Right lobe of liver (tissue), 6 donors: Measurements from ENCODE around the gene MAP2K2. TPM values are rescaled to one million over a fixed set of nuclear protein-coding genes. Genes with fewer than 3 reads are reported as not detected.
"Not testable (repeated sequence)": the region's sequence is repeated elsewhere in the genome, so short reads cannot be mapped to it uniquely, and the experiment has no call there.

Experiments used
- ATAC-seq, 4 donors: fragments of 200-7000 bp; cut with Tn5 transposase; one replicate each; pipeline ENCODE4 v1.9.1; 2020; ENCODE audit warnings: mild to moderate bottlenecking in 4 of 4, moderate library complexity in 4 of 4
- DNase-seq, 3 donors: peaks; one replicate each; pipeline ENCODE4 v3.0.0-alpha.2; 2020
- H3K27ac ChIP-seq, 3 donors: fragments of 200-600 bp; one replicate each; pipeline ENCODE4 v1.8.0; 2022
- H3K27me3 ChIP-seq, 2 donors: fragments of 200-600 bp; one replicate each; pipeline ENCODE4 v1.8.0; 2022
- H3K36me3 ChIP-seq, 4 donors: fragments of 200-600 bp; sonication (generic) in 1 of 4; one replicate each; pipeline versions ENCODE4 v1.5.1 to v1.8.0; 2017 to 2022; ENCODE audit warnings: control low read depth in 1 of 4
- H3K4me1 ChIP-seq, 4 donors: fragments of 200-600 bp; sonication (generic) in 1 of 4; one replicate each; pipeline versions ENCODE4 v1.5.1 to v1.8.0; 2017 to 2022; ENCODE audit warnings: control low read depth in 1 of 4
- H3K4me3 ChIP-seq, 3 donors: fragments of 200-600 bp; one replicate each; pipeline ENCODE4 v1.8.0; 2022
- H3K9me3 ChIP-seq, 4 donors: fragments of 200-600 bp; sonication (generic) in 1 of 4; one replicate each; pipeline versions ENCODE4 v1.5.1 to v1.8.0; 2017 to 2022; ENCODE audit warnings: control low read depth in 1 of 4
- POLR2A ChIP-seq: fragments of 450-650 bp; IDR thresholded peaks from one replicate; pipeline ENCODE4 v1.6.1; 2017; ENCODE audit warnings: antibody characterized with exemption, mild to moderate bottlenecking
- WGBS: methylation state at CpG from one replicate; pipeline ENCODE4 v1.1.6; 2018; ENCODE audit warnings: low coverage, low lambda C conversion rate; ENCODE audit not compliant: insufficient coverage; ENCODE audit errors: missing lambda C conversion rate; 5-methylcytosine and 5-hydroxymethylcytosine counted together
- intact Hi-C, 2 donors: fragments of 100-400 bp; cut with DNase I; formaldehyde crosslinking; loops; one replicate each; pipeline versions ENCODE4 v1.11.2 to v1.14.1; 2022
- total RNA-seq, 6 experiments: library from RNA; depleted of rRNA in 2 of 6; stranded (reverse); fragments of >200 nt in 2 of 6; fragmentation: NEBNext Ultra II Directional in 3 of 6; extraction: Animal tissue kit (Norgen Biotek cat#: 25700) in 3 of 6; gene quantifications; one replicate each; pipeline versions ENCODE4 v1.1.0 to v1.2.4, GENCODE V29; 2016 to 2023
- TF ChIP-seq, protein P1 (sequence below), 4 donors: fragments of 200-600 bp in 3 of 4; fragments of 450-650 bp in 1 of 4; IDR thresholded peaks; one replicate each; pipeline versions ENCODE4 v1.5.1 to v1.8.0; 2016 to 2022; ENCODE audit warnings: antibody characterized with exemption in 4 of 4, mild to moderate bottlenecking in 2 of 4
- donor health status: DM: no; HTN: yes; CAD: no.
- donor health status: DM: no; HTN: no; CAD: no.
- donor health status: DM: no; HTN: no; CAD: no.
- donor health status: DM: no; HTN: yes; CAD: no.
- donor health status: DM: no; HTN: yes; CAD: no.

The MAP2K2 gene
- total RNA-seq, 6 experiments from 2014 or later: 50.2 to 75.7 (median 59.8) TPM

DNA sequence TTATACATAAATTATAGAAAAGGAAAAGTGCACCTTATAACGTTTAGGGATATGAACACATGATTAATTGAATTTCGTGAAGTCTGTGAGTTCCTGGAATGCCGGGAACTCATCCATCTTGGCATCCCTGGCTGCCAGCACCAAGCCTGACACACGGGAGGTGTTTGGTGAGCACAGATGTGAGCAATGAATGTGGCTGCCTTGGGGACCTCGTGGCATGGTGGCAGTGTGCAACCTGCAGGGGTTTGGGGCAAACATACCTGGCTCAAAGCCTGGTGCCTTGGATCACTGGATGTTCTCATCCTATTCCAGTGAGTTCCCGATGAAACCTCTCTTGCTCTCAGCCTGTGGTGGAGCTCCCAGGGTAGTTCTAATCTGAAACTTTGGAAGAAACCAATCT is 10.4 kb upstream of the MAP2K2 start:
- H3K36me3 ChIP-seq: no peaks in the 10 kb centered on the region
- H3K4me1 ChIP-seq: peaks cover 0 to 14% (median 0%) of the 10 kb centered on the region in 4 donors
- 15% methylated on average over 4 of the region's 6 CpGs for WGBS
- no peak overlapping the region for H3K27ac ChIP-seq
- H3K4me3 ChIP-seq: no peak overlapping the region
- no peaks in the 10 kb centered on the region for H3K27me3 ChIP-seq
- H3K9me3 ChIP-seq: no peaks in the 10 kb centered on the region
- intact Hi-C loops: no loop called here
- TF ChIP-seq, protein P1, sequence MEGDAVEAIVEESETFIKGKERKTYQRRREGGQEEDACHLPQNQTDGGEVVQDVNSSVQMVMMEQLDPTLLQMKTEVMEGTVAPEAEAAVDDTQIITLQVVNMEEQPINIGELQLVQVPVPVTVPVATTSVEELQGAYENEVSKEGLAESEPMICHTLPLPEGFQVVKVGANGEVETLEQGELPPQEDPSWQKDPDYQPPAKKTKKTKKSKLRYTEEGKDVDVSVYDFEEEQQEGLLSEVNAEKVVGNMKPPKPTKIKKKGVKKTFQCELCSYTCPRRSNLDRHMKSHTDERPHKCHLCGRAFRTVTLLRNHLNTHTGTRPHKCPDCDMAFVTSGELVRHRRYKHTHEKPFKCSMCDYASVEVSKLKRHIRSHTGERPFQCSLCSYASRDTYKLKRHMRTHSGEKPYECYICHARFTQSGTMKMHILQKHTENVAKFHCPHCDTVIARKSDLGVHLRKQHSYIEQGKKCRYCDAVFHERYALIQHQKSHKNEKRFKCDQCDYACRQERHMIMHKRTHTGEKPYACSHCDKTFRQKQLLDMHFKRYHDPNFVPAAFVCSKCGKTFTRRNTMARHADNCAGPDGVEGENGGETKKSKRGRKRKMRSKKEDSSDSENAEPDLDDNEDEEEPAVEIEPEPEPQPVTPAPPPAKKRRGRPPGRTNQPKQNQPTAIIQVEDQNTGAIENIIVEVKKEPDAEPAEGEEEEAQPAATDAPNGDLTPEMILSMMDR (IDR thresholded peaks at IDR 0.05): no peak
- no peak for TF ChIP-seq POLR2A
- peak; percentile 47 to 66 (median 56) for ATAC-seq
- no peak for DNase-seq

DNA sequence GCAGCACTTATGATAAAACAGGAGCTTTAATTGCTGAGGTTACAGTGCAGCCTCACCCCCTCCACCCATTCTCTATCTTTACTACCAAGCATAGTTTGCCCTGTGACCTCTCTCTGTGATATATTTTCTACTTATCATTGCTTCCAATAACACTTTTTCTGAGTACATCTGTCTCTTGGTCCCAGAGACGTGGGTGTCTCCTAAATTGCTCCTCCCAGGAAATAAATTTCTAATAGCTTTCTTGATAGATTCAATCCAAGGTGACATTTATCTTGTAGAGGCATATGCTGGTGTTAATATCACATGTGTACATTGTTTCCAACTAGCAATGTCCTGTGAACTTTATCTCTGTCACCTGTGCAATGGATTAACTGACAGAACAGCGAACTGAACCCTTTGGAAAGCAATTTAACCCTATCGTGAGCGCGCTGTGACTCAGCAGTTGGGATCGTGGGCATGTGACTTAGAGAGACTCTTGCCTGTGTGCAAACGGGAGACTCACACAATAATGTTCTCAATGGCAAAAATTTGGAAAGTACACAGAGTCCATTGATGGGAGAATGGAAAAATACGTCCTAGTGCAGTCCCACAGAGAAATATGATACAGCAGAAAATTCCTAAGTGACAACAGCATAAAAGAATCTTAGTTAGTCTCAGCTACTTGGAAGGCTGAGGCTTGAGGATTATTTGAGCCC is 7.0 kb upstream of the MAP2K2 start:
- Histone ChIP-seq H3K9me3 (no peaks in the 10 kb centered on the region), H3K36me3 (no peaks in the 10 kb centered on the region), H3K27me3 (no peaks in the 10 kb centered on the region), H3K4me3 (no peak overlapping the region), H3K4me1 (peaks cover 0 to 6% (median 0%) of the 10 kb centered on the region in 4 donors), H3K27ac (no peak overlapping the region)
- peak in 3 of 4 donors; percentile 11 to 42 (median 30) for ATAC-seq
- 33% methylated on average over 8 of the region's 8 CpGs for WGBS
- TF ChIP-seq, protein P1 (IDR thresholded peaks at IDR 0.05): no peak
- intact Hi-C loops: no loop called here
- DNase-seq: no peak

DNA sequence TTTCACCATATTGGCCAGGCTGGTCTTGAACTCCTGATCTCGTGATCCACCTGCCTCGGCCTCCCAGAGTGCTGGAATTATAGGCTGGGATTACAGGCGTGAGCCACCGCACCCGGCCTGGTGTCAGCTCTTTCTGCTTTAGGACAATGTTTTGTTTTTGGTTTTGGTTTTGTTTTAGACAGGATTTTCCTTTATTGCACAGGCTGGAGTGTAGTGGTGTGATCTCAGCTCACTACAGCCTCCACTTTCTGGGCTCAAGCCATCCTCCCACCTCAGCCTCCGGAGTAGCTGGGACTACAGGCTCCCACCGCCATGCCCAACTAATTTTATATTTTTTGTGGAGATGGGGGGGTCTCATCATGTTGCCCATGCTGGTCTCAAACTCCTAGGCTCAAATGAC is 5.1 kb upstream of the MAP2K2 start:
- H3K4me3 ChIP-seq, H3K9me3 ChIP-seq, H3K27ac ChIP-seq, H3K27me3 ChIP-seq, DNase-seq, ATAC-seq, H3K36me3 ChIP-seq, intact Hi-C loops: not testable (repeated sequence)
- 85% methylated on average over 4 of the region's 7 CpGs for WGBS
- peaks cover 0 to 12% (median 2%) of the 10 kb centered on the region in 4 donors for H3K4me1 ChIP-seq

DNA sequence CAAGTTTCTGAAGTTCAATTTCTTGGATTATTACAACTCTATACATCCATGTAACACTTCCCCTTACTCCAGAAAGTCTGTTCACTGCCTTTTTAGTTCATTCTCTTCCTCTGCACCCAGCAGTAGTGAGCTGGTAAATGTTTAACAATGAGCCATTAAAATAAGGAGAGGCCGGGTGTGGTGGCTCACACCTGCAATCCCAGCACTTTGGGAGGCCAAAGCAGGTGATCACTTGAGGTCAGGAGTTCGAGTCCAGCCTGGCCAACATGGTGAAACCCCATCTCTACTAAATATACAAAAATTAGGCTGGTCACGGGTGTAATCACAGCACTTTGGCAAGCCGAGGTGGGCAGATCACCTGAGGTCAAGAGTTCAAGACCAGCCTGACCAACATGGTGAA is 3.4 kb upstream of the MAP2K2 start:
- H3K27ac ChIP-seq, H3K4me3 ChIP-seq, DNase-seq, intact Hi-C loops, H3K27me3 ChIP-seq, H3K9me3 ChIP-seq, H3K36me3 ChIP-seq, ATAC-seq: not testable (repeated sequence)
- 56% methylated on average over 4 of the region's 4 CpGs for WGBS
- peaks cover 0 to 20% (median 5%) of the 10 kb centered on the region in 4 donors for H3K4me1 ChIP-seq

DNA sequence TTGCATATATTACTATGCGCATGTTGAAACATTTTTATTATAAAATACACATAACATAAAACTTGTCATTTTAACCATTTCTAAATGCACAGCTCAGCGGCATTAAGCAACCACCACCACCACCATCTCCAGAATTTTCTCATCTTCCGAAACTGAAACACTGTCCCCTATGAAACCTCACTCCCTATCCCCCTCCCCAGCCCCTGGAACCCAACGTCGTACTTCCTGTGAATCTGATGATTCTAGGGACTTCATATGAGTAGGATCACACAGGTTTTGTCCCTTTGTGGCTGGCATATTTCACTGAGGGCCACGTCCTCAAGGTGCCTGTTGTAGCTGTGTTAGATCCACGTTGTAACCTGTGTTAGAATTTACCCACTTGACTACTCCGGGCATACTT is 716 bp upstream of the MAP2K2 start:
- DNase-seq (no peak), ATAC-seq (no peak)
- WGBS: 47% methylated on average over 8 of the region's 8 CpGs
- Histone ChIP-seq H3K36me3 (no peaks in the 10 kb centered on the region), H3K4me3 (peak overlapping the region in 2 of 3 donors; percentile 65 to 73), H3K9me3 (no peaks in the 10 kb centered on the region), H3K4me1 (peaks cover 0 to 13% (median 5%) of the 10 kb centered on the region in 4 donors), H3K27me3 (no peaks in the 10 kb centered on the region), H3K27ac (peak overlapping the region in 2 of 3 donors; percentile 3 to 63)
- intact Hi-C loops: no loop called here
- no peak for TF ChIP-seq POLR2A
- TF ChIP-seq, protein P1 (IDR thresholded peaks at IDR 0.05): no peak
